OCI-LY1 (cell line): ENCODE results near the gene SS18L1.

Experiments used
- H2AFZ ChIP-seq: fragments of 200-600 bp; sonication (generic), shearing (Covaris generic); 2 replicates; pipeline ENCODE4 v1.6.0; 2014; ENCODE audit warnings: antibody characterized with exemption, mild to moderate bottlenecking, low read length
- H3F3A ChIP-seq: fragments of 200-600 bp; sonication (generic), shearing (Covaris generic); 2 replicates; pipeline ENCODE4 v1.6.0; 2014; ENCODE audit warnings: mild to moderate bottlenecking, antibody characterized with exemption, low read length, moderate library complexity; ENCODE audit not compliant: insufficient read depth
- H3K27ac ChIP-seq: fragments of 200-600 bp; sonication (generic); 2 replicates; pipeline ENCODE4 v1.5.1; 2014; ENCODE audit warnings: low read length, mixed run types, mild to moderate bottlenecking, low read depth; ENCODE audit not compliant: poor library complexity, severe bottlenecking
- H3K27me3 ChIP-seq: fragments of 200-600 bp; sonication (generic); 2 replicates; pipeline ENCODE4 v1.6.0; 2014; ENCODE audit warnings: antibody characterized with exemption, mild to moderate bottlenecking, low read length, moderate library complexity; ENCODE audit not compliant: insufficient read depth
- H3K36me3 ChIP-seq: fragments of 200-600 bp; sonication (generic); 2 replicates; pipeline ENCODE4 v1.6.1; 2014; ENCODE audit warnings: mild to moderate bottlenecking, antibody characterized with exemption, low read length, moderate library complexity, mixed read lengths; ENCODE audit not compliant: insufficient read depth
- H3K4me1 ChIP-seq: fragments of 200-600 bp; sonication (generic); 2 replicates; pipeline ENCODE4 v1.5.1; 2014; ENCODE audit warnings: mild to moderate bottlenecking, low read length, moderate library complexity; ENCODE audit not compliant: insufficient read depth, severe bottlenecking
- H3K4me2 ChIP-seq: fragments of 200-600 bp; sonication (generic), shearing (Covaris generic); 2 replicates; pipeline ENCODE4 v1.6.1; 2014; ENCODE audit warnings: low read length
- H3K4me3 ChIP-seq: fragments of 200-600 bp; sonication (generic); 2 replicates; pipeline ENCODE4 v1.5.1; 2014; ENCODE audit warnings: low read length, low read depth, mild to moderate bottlenecking, mixed read lengths; ENCODE audit not compliant: poor library complexity, severe bottlenecking
- H3K79me2 ChIP-seq: fragments of 200-600 bp; shearing (Covaris generic); 2 replicates; pipeline ENCODE4 v1.6.1; 2016; ENCODE audit warnings: mixed run types, low read length, mixed read lengths; ENCODE audit not compliant: insufficient read depth
- H3K9ac ChIP-seq: fragments of 200-600 bp; sonication (generic), shearing (Covaris generic); 2 replicates; pipeline ENCODE4 v1.6.1; 2014; ENCODE audit warnings: mild to moderate bottlenecking, low read length, mixed read lengths
- H3K9me2 ChIP-seq: fragments of 200-600 bp; sonication (generic), shearing (Covaris generic); 2 replicates; pipeline ENCODE4 v1.6.1; 2014; ENCODE audit warnings: low read depth, mild to moderate bottlenecking, low read length, mixed read lengths
- H3K9me3 ChIP-seq: fragments of 200-600 bp; shearing (Covaris generic); 2 replicates; pipeline ENCODE4 v1.6.1; 2014; ENCODE audit warnings: low read length, mixed read lengths
- H4K20me1 ChIP-seq: fragments of 200-600 bp; sonication (generic), shearing (Covaris generic); 2 replicates; pipeline ENCODE4 v1.6.0; 2016; ENCODE audit warnings: mild to moderate bottlenecking, low read length; ENCODE audit not compliant: insufficient read depth
- CTCF ChIP-seq: fragments of 200-600 bp; sonication (generic), shearing (Covaris generic); IDR thresholded peaks from 2 replicates; pipeline ENCODE4 v1.5.1; 2017; ENCODE audit warnings: mild to moderate bottlenecking, antibody characterized with exemption, low read length, moderate library complexity, mixed read lengths
- EZH2 ChIP-seq: fragments of 200-600 bp; sonication (generic), shearing (Covaris generic); IDR thresholded peaks from 2 replicates; pipeline ENCODE4 v1.8.0; 2017; ENCODE audit warnings: borderline replicate concordance, mixed run types, mild to moderate bottlenecking, antibody characterized with exemption, low read length, moderate library complexity, mixed read lengths

The SS18L1 gene

DNA sequence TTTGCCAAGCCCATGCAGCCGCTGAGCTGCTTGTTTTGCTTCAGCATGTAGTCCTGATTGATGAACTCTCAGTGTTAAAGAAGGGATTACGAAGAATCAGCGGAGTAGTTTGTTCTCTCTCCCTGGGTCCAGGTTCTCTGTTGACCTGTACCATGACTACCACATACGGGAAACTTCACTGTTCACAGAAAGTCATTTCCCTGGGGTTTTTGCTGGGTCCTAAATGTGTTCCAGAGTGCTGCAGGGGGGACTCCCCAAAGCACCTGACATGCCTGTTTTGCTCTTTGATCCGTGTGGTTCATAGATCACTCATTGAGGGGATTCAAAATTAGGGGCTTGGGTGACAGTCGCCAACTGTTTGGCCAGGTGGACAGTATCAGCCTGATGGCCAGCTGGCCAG lies 15.8 kb upstream of the SS18L1 start:
- Histone ChIP-seq H3K79me2 (no peaks in the 10 kb centered on the region), H3K27ac (no peak overlapping the region), H3K4me1 (peaks cover 30% of the 10 kb centered on the region), H3K36me3 (peaks cover 89% of the 10 kb centered on the region), H2AFZ (no peak overlapping the region), H3K9ac (no peak overlapping the region), H3K9me3 (no peaks in the 10 kb centered on the region), H4K20me1 (no peaks in the 10 kb centered on the region), H3K4me3 (no peak overlapping the region), H3K27me3 (no peaks in the 10 kb centered on the region), H3K9me2 (no peaks in the 10 kb centered on the region), H3K4me2 (no peak overlapping the region), H3F3A (no peaks in the 10 kb centered on the region)
- TF ChIP-seq CTCF, result no peak
- no peak for TF ChIP-seq EZH2

GRCh38 chr20:62128502-62128901 lies 15.1 kb upstream of the SS18L1 start:
- Histone ChIP-seq H3F3A (no peaks in the 10 kb centered on the region), H3K4me3 (no peak overlapping the region), H3K79me2 (no peaks in the 10 kb centered on the region), H2AFZ (no peak overlapping the region), H3K9me3 (no peaks in the 10 kb centered on the region), H3K9me2 (no peaks in the 10 kb centered on the region), H3K27ac (no peak overlapping the region), H3K4me1 (peaks cover 25% of the 10 kb centered on the region), H3K9ac (no peak overlapping the region; the same call in 1 of the 2 replicates), H4K20me1 (no peaks in the 10 kb centered on the region), H3K36me3 (peaks cover 96% of the 10 kb centered on the region), H3K27me3 (no peaks in the 10 kb centered on the region), H3K4me2 (no peak overlapping the region)
- TF ChIP-seq EZH2, result no peak
- no peak for TF ChIP-seq CTCF

- TF ChIP-seq CTCF (no peak), EZH2 (no peak)
- Histone ChIP-seq H3K79me2 (no peaks in the 10 kb centered on the region), H3K27me3 (no peaks in the 10 kb centered on the region), H2AFZ (no peak overlapping the region), H3K27ac (peak overlapping the region; percentile 55), H3F3A (no peaks in the 10 kb centered on the region), H4K20me1 (no peaks in the 10 kb centered on the region), H3K9me2 (no peaks in the 10 kb centered on the region), H3K36me3 (peaks cover 99% of the 10 kb centered on the region), H3K4me2 (peak overlapping the region; percentile 11; the same call in 1 of the 2 replicates), H3K4me1 (peaks cover 17% of the 10 kb centered on the region), H3K9me3 (no peaks in the 10 kb centered on the region), H3K4me3 (no peak overlapping the region), H3K9ac (peak overlapping the region; percentile 23; the same call in 1 of the 2 replicates)
These were observed 13.6 kb upstream of the SS18L1 start for GRCh38 chr20:62129731-62130531.
